ENCODE measurements around the gene PIK3C2G. TPM values are rescaled to one million over a fixed set of nuclear protein-coding genes. Genes with fewer than 3 reads are reported as not detected.
"Not testable (repeated sequence)": the region's sequence is repeated elsewhere in the genome, so short reads cannot be mapped to it uniquely, and the experiment has no call there.

PIK3C2G gene
- total and polyA plus RNA-seq, 5 experiments from 2014 or later, result not detected

DNA sequence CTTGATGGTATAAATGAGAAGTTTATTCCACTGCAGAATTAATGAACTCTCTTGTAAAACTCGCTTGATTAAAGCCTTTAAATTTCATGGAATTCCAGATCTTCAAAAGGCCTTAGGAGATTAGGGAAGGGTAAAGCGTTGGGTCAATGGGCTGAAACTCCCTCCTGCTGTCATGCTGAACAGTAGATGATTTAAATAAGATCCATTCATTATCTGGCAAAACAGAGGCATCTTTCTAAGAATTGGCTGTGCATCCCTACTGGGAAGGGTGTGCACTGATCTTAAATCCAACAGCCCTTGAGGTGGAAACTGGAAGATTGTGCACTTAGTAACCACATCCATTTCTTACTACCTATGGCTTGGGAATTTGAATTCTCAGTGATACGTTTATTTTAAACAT, 420.5 kb downstream of the PIK3C2G start:
- Mint-ChIP-seq H3K4me3 (no peak overlapping the region), H3K27ac (no peak overlapping the region), H3K36me3 (no peaks in the 10 kb centered on the region), H3K9me3 (peaks cover 0 to 14% (median 2%) of the 10 kb centered on the region in 9 donors), H3K27me3 (no peaks in the 10 kb centered on the region), H3K4me1 (no peaks in the 10 kb centered on the region)
- ATAC-seq, result no peak
- POLR2A ChIA-PET, result no interaction called here
- no peak for DNase-seq

DNA sequence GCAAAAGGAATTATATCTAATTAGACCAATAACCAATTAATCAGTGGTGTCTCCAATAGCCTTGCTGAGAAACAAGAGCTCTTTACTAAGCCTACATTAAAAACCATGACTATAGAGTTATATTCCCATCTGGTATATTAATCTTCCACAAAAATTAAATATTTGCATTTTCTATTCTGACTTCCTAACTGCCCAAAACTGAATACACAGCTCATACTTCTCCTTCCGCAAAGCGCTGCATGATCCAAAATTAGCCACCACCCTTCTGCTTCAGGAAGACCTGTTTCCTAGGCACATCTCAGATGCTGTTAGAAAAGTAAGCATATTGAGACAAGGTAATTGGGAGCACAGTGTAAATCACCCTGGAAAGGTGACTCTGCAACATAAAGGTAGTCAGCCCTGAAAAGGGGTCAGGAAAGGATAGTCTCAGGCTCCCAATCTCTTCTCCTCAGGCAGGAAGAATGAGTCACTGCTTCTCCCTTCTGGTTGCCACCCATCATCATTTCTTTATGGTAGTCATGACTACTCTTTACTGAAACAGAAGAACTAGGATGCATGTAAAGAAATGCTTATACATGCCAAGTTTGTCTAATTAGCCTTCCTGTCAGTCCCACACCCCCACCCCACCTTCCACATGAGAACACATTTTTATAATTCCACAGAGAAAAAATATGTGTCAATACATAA, 422.2 kb downstream of the PIK3C2G start:
- Mint-ChIP-seq H3K27me3 (no peaks in the 10 kb centered on the region), H3K27ac (no peak overlapping the region), H3K4me3 (no peak overlapping the region), H3K9me3 (peaks cover 0 to 14% (median 2%) of the 10 kb centered on the region in 9 donors), H3K4me1 (no peaks in the 10 kb centered on the region), H3K36me3 (no peaks in the 10 kb centered on the region)
- DNase-seq, result no peak
- POLR2A ChIA-PET, result no interaction called here
- no peak for ATAC-seq

DNA sequence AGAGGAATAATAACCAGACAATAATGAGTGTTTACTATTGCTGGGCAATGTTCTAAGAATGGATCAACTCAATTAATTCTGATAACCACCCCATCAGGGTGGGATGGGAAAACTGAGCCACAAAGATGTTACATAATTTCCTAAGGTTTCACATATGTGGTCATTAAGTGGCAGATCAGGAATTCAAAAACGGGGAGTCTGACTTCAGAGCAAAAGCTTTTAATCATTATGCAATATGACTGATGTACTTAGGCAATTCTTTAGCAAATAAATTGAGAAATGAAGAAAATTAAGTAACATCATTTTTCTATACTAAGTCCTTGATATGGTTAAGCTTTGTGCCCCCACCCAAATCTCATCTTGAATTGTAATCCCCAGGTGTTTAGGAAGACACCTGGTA, 423.1 kb downstream of the PIK3C2G start:
- no peak overlapping the region for H3K4me3 Mint-ChIP-seq
- ATAC-seq (no peak), DNase-seq (no peak)
- H3K4me1 Mint-ChIP-seq, result no peaks in the 10 kb centered on the region
- POLR2A ChIA-PET, result no interaction called here
- no peak overlapping the region for H3K27ac Mint-ChIP-seq
- H3K36me3 Mint-ChIP-seq, result no peaks in the 10 kb centered on the region
- H3K9me3 Mint-ChIP-seq, result peaks cover 0 to 14% (median 2%) of the 10 kb centered on the region in 9 donors
- no peaks in the 10 kb centered on the region for H3K27me3 Mint-ChIP-seq

DNA sequence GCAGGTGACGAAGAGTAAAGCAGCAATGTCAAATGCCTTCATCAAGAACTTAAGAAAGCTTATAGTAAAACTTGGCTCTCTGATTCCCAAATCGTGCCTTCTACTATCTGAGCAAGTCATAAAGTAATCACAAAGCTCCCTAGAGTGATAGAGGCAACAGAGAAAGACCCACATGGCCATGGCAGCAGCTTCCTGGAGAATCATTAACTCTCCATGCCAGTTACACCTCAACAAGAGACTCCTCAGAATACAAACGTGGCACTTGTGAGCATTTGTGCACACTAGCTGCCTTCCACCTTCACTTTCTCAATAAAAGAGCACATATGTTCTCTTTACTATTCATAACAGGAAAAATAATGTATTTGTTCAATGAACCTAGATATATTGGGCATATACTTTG, 428.5 kb downstream of the PIK3C2G start:
- DNase-seq, result no peak
- ATAC-seq, result no peak
- Mint-ChIP-seq H3K27me3 (no peaks in the 10 kb centered on the region), H3K27ac (no peak overlapping the region), H3K9me3 (peaks cover 0 to 30% (median 7%) of the 10 kb centered on the region in 9 donors), H3K36me3 (no peaks in the 10 kb centered on the region), H3K4me1 (no peaks in the 10 kb centered on the region), H3K4me3 (no peak overlapping the region)
- POLR2A ChIA-PET, result no interaction called here

DNA sequence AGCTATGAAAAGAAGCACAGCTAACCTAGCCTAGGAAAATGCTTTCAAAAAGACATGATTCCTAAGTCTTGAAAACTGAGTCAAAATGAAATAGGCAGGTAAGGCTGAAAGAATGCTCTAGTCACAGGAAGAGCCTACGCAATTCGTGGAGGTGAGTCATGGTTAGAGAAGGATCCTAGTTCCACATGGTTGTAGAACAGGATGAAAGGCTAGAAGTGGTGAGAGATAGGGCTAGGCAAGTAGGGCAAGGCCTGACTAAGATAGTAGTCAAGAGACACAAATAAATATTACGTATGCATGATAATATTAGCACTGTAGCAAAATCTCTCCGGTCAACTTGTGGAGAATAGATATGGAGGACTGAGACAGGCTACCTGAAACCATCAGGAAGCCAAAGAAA, 429.3 kb downstream of the PIK3C2G start:
- POLR2A ChIA-PET, result no interaction called here
- H3K27ac Mint-ChIP-seq, result no peak overlapping the region
- H3K4me3 Mint-ChIP-seq, result no peak overlapping the region
- H3K36me3 Mint-ChIP-seq, result no peaks in the 10 kb centered on the region
- H3K9me3 Mint-ChIP-seq, result peaks cover 0 to 30% (median 7%) of the 10 kb centered on the region in 9 donors
- ATAC-seq (no peak), DNase-seq (no peak)
- no peaks in the 10 kb centered on the region for H3K4me1 Mint-ChIP-seq
- no peaks in the 10 kb centered on the region for H3K27me3 Mint-ChIP-seq

DNA sequence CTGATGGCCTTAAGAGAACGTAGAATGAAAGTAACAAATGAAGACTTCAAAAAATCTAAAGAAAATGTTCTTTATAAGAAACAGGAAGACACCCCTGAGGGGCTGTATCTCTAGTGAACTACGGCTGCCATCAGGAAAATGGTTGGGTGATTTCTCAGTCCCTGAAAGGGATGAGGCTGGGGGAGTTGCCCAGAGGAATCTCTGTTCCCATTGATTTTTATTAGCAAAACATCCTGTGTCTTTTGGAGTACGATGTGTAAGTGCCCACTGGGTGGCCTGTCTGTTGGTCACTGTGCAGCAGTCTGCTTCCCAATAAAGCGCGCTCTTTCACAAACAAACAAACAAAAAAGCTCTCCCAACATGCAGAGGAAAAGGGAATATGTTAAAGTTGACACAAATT, 432.7 kb downstream of the PIK3C2G start:
- not testable (repeated sequence) for H3K27ac Mint-ChIP-seq, ATAC-seq, H3K27me3 Mint-ChIP-seq

DNA sequence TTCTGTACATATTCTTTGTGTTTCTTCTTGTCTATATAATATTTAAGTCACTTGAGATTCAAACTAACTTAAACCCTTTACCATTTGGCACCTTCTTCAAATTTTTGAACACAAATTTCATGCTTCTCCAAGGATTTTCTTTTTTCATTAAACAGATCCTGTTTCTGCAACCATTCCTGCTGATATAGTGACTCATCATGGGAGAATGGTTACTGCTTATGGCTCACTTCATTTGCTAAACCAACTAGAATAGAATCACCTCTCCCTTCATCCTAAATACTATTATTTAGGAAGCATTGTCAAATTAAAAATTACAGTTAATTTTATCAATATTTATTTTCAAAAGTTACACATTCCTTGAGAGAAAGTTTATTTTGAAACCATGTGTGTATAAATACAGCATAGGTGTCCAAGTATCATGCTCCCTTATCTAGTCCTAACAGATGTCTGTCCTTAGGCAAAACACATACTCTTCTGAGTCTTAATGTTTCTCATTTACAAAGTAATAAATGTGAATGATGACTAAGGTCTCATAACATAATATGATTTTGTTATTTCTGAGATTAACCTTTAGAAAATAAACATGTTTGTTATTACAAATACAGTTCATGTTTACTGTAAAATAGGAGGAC, 435.8 kb downstream of the PIK3C2G start:
- Mint-ChIP-seq H3K4me3 (no peak overlapping the region), H3K27me3 (peaks cover 0 to 3% (median 0%) of the 10 kb centered on the region in 5 donors), H3K27ac (no peak overlapping the region), H3K4me1 (no peaks in the 10 kb centered on the region), H3K36me3 (no peaks in the 10 kb centered on the region), H3K9me3 (peaks cover 0 to 20% (median 9%) of the 10 kb centered on the region in 9 donors)
- DNase-seq (no peak), ATAC-seq (no peak)
- POLR2A ChIA-PET, result no interaction called here

More for the DNA sequence above, 432.7 kb downstream of the PIK3C2G start:
- H3K36me3 Mint-ChIP-seq, H3K4me3 Mint-ChIP-seq, H3K4me1 Mint-ChIP-seq, DNase-seq, POLR2A ChIA-PET: not testable (repeated sequence)
- peaks cover 0 to 32% (median 13%) of the 10 kb centered on the region in 9 donors for H3K9me3 Mint-ChIP-seq

Other genes with a start within 250 kb of the PIK3C2G start
- gene RERGL, start 171.3 kb upstream of the PIK3C2G start, total RNA-seq, result not detected
- gene RERGL, start 171.3 kb upstream of the PIK3C2G start, polyA plus RNA-seq, result not detected